HepG2 (cell line): ENCODE data around the gene SRSF7.

Source experiments
- CEBPZ ChIP-seq: IDR thresholded peaks from 2 replicates; pipeline ENCODE4 v1.6.1; 2012; ENCODE audit warnings: low read length, improper control_type of control experiment
- CENPX ChIP-seq: sonication (generic); formaldehyde crosslinking; IDR thresholded peaks from 2 replicates; pipeline ENCODE4 v1.9.0; 2021; ENCODE audit warnings: mild to moderate bottlenecking, missing genetic modification reagents, moderate library complexity
- CTCF ChIP-seq: sonication (generic); formaldehyde crosslinking; IDR thresholded peaks from 2 replicates; pipeline ENCODE4 v1.5.0; 2020; ENCODE audit warnings: mild to moderate bottlenecking, missing genetic modification reagents, moderate library complexity
- EEA1 ChIP-seq: sonication (generic); formaldehyde crosslinking; IDR thresholded peaks from 2 replicates; pipeline ENCODE4 v1.5.1; 2020; ENCODE audit warnings: mild to moderate bottlenecking, missing genetic modification reagents, borderline replicate concordance
- HDAC6 ChIP-seq: fragments of 200-600 bp; sonication (generic); IDR thresholded peaks from 2 replicates; pipeline ENCODE4 v1.7.0; 2017; ENCODE audit warnings: mild to moderate bottlenecking, antibody characterized with exemption, low read length, low read depth
- HHEX ChIP-seq: IDR thresholded peaks from 2 replicates; pipeline ENCODE4 v1.6.1; 2016; ENCODE audit warnings: control low read depth
- HNF4A ChIP-seq: sonication (generic); formaldehyde crosslinking; IDR thresholded peaks from 2 replicates; pipeline ENCODE4 v1.4.0; 2020; ENCODE audit warnings: missing genetic modification reagents
- KAT7 ChIP-seq: IDR thresholded peaks from 2 replicates; pipeline ENCODE4 v1.6.1; 2018; ENCODE audit warnings: borderline replicate concordance, missing compliant biosample characterization
- NFYB ChIP-seq: sonication (generic); formaldehyde crosslinking; IDR thresholded peaks from 2 replicates; pipeline ENCODE4 v1.4.0; 2020; ENCODE audit warnings: missing genetic modification reagents
- NR2C2 ChIP-seq: sonication (generic); formaldehyde crosslinking; IDR thresholded peaks from 2 replicates; pipeline ENCODE4 v1.4.0; 2020; ENCODE audit warnings: missing genetic modification reagents, mild to moderate bottlenecking, moderate library complexity, borderline replicate concordance
- ZKSCAN1 ChIP-seq: fragments of 150-350 bp; IDR thresholded peaks from 2 replicates; pipeline ENCODE4 v1.6.1; 2014; ENCODE audit warnings: low read length

GRCh38 chr2:38744399-38744780, 6.8 kb downstream of the SRSF7 start:
- TF ChIP-seq HDAC6 (no peak), ZKSCAN1 (no peak), NR2C2 (CRISPR knock-in tag) (no peak), HNF4A (CRISPR knock-in tag) (no peak), NFYB (CRISPR knock-in tag) (no peak), EEA1 (CRISPR knock-in tag) (no peak), HHEX (CRISPR knock-in tag) (no peak), CTCF (no peak), KAT7 (CRISPR knock-in tag) (no peak), CEBPZ (no peak), CENPX (no peak)
